ENCODE measurements around the gene ARSH.
"Not testable (repeated sequence)": the region's sequence is repeated elsewhere in the genome, so short reads cannot be mapped to it uniquely, and the experiment has no call there.

Gene ARSH, protein sequence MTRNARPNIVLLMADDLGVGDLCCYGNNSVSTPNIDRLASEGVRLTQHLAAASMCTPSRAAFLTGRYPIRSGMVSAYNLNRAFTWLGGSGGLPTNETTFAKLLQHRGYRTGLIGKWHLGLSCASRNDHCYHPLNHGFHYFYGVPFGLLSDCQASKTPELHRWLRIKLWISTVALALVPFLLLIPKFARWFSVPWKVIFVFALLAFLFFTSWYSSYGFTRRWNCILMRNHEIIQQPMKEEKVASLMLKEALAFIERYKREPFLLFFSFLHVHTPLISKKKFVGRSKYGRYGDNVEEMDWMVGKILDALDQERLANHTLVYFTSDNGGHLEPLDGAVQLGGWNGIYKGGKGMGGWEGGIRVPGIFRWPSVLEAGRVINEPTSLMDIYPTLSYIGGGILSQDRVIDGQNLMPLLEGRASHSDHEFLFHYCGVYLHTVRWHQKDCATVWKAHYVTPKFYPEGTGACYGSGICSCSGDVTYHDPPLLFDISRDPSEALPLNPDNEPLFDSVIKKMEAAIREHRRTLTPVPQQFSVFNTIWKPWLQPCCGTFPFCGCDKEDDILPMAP

DNA sequence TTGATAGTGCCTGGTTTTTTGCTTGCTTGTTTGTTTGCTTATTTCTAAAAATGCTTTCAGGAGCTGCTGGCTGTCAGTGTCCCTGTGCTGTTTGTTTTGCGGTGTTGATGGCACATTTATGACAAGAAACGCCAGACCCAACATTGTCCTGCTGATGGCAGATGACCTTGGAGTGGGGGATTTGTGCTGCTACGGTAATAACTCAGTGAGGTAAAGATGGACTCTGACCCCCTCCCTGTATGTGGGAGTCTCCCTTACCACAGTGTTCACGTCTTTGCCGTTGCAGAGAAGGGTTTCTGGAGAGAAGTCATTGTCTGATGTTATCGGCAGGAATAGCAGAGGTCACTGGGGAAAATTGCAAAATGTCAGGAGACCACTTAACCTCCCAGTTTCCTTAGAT, at the start of gene ARSH:
ARSH (plus strand) TSS at position 52 of the 400 bp plus-strand sequence; CDS start at position 119, 67 bp downstream.
- no peak for DNase-seq (ENCODE audit: low spot score)

DNA sequence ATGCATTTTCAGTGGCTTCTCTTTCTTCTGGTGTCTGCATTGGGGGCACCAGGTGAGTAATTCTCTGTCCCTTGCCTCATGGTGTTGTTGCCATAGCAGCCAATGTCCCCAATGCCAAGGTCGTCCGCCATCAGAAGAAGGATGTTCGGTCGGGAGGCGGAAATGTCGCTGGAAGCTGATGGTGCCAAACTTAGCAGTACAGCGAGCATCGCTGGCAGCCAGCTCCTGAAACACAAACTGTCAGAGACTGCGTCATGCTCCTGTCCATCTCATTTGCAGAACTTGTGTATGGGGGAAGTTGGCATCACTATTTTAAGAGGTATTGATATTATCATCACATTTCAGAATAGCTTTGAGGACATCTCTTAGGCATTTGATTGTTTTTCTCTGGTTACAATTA, 48.1 kb upstream of the ARSH start:
- DNase-seq (ENCODE audit: low spot score): peak; percentile 3

GRCh38 chrX:2960861-2961515, 45.4 kb upstream of the ARSH start:
- DNase-seq (ENCODE audit: low spot score): no peak

DNA sequence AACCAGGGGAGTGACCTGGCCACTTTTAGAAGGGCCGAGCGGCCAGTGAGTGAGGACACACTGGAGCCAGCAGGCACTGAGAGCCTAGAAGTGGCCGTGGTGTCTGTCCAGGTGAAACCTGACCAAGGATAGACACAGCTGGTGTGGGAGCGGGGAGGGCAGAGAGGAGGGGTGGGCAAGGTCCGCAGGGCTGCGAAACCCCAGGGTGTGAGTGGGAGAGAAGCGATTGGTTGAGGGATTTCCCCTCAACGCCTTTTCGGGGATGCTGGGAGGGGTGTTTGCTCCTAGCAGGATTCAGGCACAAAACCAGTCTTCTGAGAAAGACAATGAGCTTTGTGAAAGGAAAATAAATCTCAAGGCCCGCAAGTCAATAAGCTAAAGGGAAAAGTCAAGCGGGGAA, 44.0 kb upstream of the ARSH start:
- DNase-seq (ENCODE audit: low spot score): no peak

DNA sequence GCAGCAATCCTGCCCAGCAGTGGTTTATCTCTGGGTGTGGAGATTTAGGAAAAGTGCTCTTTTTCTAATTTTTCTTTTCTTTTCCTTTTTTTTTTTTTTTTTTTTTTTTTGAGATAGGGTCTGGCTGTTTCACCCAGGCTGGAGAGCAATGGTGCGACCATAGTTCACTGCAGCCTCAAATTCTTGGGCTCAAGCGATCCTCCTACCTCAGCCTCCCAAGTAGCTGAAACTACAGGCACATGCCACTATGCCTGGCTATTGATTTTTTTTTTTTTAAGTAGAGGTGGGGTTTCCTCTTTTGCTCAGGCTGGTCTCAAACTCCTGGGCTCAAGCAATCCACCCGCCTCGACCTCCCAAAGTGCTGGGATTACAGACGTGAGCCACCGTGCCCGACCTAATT, 42.9 kb upstream of the ARSH start:
- not testable (repeated sequence) for DNase-seq (ENCODE audit: low spot score)

DNA sequence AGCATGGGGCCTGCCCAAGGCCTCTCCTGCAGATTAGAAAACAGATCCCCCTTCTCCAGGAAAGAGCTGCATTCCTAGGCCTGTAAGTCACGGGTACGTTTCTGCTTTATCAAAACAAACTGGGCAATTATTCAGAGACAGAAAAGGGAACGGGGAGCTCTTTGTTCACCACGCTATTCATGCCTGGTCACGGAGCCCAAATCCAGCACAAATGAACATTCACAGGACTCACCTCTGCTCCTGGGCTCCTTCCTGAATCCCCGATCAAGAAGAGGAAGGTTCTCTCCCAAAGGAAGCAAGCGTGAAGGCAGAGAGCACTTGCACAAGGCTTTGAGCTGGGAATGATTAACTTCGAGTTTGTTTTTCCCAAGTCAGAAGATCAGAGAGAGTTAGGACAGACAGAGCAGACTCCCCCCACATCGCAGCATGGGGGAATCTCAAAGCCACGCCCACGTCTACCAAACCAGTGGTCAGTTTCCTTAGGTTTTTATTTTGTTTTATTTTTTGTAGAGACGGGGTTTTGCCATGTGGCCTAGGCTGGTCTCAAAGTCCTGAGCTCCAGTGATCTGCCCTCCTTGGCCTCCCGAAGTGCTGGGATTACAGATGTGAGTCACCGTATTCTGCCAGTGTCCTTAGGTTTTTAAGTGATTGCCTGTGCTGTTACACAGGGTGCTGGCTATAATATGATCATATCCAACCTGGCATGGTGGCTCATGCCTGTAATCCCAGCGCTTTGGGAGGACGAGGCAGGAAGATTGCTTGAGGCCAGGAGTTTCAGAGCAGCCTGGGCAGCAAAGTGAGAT, 42.2 kb upstream of the ARSH start:
- DNase-seq (ENCODE audit: low spot score): not testable (repeated sequence)

DNA sequence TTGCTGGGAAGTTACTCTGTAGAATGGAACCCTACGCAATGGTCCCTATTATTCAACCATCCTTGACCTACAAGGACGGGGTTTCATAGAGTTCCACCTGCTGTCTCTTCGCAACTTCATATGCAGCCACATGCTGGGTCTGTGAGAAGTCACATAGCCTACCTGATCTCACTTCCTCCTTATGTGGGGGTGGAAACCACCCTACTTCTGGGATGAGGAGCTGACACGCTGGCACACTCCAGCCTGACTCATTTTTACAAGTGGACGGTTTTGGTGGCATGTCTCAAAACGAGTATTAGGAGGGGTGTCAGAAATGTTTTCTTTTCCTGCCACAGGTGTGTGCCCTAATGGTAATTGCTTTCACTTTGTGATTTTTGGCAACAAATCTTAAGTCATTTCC, 40.4 kb upstream of the ARSH start:
- DNase-seq (ENCODE audit: low spot score): no peak

- no peak for DNase-seq (ENCODE audit: low spot score)
Measured at GRCh38 chrX:2967012-2967411, 39.3 kb upstream of the ARSH start.

GRCh38 chrX:2967584-2967983, 38.8 kb upstream of the ARSH start:
- DNase-seq (ENCODE audit: low spot score): no peak

DNA sequence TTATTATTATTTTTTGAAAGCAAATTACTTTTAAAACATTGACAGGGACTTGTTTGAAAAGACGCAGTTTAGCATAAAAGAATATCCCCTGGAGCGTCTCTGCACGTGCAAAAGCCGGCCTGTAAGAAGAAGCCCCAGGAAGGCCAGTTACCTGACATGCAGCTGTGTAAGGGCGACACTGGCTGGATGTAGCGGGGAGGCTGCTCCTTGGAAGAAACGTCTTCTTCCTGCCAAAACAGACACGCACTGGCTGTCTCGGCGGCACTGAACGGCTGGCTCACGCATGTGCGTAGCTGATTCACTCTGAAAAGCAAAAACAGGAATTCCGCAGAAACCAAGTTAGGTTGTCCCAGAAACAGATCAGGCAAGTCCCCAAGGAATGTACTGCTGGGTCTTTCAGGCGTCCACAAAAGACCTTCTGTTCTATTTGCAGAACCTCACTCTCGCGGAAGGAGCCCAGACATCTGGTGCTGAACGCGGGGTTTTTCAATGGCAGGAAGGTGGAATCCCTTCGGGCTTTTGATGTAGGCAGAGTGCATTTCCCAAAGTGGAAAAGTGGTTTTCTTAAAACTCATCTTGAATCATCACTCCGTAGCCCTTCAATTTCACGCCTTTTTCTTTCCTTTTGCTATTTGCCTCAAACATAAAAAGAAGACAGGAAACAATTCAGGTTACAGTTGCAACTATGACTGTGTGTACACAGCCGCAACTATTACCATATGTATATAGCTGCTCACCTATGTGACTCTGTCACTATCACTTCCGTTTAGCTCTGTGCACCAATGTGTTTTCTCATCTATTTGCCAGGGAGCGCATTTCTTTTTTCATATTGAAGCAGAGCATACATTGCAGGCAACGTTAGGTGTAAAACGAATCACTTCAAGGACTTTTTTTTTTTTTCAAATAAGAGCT, 38.1 kb upstream of the ARSH start:
- peak; percentile 58 for DNase-seq (ENCODE audit: low spot score)

DNA sequence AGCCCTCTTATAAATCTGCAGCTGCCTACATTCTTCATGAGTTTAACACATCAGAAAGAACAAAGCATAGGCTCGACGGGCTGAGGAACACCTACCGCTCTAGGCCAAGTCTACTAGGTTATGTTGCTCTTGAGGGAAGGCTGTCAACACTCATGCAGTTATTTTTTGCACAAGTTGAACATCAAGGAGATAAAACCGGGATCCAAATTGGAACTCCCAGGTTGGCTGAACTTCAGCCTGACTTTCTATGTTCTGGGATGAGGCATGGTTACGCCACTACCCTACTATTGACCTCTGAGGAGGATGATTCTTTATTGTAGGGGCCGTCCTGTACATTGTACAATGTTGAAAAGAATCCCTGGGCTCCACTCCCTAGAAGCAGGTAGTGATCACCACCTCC, 37.3 kb upstream of the ARSH start:
- DNase-seq (ENCODE audit: low spot score): no peak

DNA sequence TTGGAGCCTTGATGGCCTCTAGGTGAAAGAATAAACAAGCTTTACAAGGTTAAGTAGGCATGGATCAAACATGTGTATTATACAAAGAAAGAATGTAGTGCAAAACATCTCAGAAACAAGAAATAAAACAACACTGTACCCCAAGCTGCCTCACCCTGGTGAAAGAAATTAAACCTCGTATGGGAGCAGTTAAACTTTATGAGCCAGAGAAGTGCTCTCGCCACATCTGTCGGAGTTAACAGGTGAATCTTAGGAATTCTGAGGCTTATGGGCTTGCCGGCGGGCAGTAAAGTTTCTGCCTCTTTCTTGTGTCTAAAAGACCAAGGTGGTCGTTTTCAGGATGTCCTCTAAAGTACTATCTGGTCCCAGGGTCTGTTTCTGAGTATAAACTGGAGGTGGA, 34.0 kb upstream of the ARSH start:
- DNase-seq (ENCODE audit: low spot score): no peak

DNA sequence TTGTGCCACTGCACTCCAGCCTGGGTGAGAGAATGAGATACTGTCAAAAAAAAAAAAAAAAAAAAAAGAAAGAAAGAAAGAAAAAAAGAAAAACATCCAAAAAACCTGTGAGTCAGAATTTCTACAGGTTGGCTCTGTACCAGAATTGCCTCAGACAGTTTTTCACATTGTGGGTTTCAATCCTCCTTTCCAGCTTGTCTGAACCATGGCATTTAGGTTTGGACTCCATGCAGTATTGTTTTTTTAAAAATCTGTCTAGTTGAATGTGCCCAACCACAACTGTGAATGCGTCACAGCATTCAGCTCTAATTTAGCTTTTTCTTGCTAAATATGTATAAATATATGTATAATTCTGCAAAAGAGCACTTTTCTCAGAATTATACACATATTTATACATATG, 31.4 kb upstream of the ARSH start:
- peak; percentile 2 for DNase-seq (ENCODE audit: low spot score)

DNA sequence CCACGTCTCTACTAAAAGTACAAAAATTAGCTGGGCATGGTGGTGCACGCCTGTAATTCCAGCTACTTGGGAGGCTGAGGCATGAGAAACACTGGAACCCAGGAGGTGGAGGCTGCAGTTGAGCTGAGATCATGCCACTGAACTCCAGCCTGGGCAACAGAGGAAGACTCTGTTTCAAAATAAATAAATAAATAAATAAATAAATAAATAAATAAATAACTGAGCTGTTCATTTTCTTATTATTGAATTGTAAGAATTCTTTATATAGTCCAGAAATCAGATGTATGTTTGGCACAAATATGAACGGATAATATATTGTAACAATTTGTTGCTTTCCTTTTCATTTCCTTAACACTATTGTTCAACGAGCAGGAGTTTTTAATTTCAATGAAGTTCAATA, 27.7 kb upstream of the ARSH start:
- DNase-seq (ENCODE audit: low spot score): not testable (repeated sequence)

GRCh38 chrX:2984342-2984741, 22.0 kb upstream of the ARSH start:
- DNase-seq (ENCODE audit: low spot score): no peak

DNA sequence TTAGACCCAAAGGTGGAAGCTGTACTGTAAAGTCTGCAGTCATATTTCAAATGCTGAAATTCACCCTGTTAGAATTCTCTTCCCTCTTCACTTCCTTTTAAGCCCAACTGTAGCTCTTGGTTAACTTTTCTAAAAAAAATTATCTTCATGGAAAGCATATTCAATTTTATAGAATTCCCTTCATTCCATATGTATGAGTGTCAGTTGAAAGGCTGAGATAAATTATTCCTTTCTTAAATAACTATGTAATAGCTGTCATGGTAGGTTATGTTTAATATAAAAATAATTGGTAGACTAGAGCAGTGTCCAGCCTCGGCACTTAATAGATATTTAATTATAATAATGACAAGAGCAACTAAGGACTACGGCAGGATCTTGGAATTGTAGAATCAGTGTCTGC, 16.8 kb upstream of the ARSH start:
- no peak for DNase-seq (ENCODE audit: low spot score)

- DNase-seq (ENCODE audit: low spot score): no peak
Measured at GRCh38 chrX:3010532-3010931, 4.2 kb downstream of the ARSH start.

GRCh38 chrX:3017492-3017891, 11.1 kb downstream of the ARSH start:
- DNase-seq (ENCODE audit: low spot score): no peak

DNA sequence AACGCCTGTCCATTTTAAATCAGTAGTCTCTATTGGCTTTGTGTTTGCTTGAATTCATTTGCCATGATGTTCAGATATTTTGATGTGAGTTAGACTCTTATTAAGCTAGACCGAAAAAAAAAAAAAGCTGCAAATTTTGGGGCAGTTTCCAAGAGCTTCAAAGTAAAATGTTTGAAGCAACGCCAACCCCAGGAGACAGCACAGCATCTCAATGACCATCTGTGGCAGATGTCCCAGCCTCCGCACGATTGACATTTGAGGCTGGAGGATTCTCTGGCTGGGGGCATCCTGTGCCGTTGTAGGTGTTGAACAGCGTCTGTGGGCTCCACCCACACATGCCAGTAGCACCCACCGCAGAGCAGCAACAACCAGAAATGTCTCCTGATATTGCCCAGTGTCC, 17.8 kb downstream of the ARSH start:
- peak; percentile 2 for DNase-seq (ENCODE audit: low spot score)

DNA sequence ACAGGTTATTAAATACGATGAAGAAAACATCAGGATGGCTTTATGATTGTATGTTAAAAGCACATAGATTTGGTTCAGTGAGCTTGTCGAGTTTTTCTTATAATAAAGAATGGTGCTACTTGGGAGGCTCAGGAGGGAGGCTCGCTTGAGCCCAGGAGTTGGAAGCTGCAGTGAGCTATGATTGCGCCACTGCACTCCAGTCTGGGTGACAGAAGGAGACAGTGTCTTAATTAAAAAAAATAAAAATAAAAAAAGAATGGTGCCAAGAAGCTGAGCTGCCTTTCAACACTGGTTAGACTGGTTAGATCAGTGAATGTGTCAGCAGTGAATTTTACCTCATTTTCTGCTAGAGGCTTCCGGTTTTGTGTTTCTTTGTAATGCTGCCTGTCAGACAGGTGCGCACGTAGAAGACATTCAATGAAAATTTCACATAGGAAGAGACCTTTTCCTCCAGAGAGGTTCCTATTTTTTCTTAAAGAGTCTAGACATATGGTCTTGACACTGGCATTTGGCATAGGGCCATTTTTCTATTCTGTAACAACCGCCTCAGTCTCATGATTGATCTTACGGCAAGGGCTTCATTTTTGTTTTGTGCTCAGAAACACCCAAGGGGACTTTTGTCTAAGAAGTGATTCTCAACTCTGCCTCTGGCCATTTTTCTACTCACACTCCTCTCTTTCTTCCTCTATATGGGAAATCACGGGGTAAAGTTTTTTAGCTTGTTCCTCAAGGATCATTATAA, 19.9 kb downstream of the ARSH start:
- no peak for DNase-seq (ENCODE audit: low spot score)

GRCh38 chrX:3029129-3029528, 22.8 kb downstream of the ARSH start:
- no peak for DNase-seq (ENCODE audit: low spot score)

All from Ammon's horn (tissue), 1 donor.